Astrocyte of the spinal cord (primary cell): ENCODE measurements around the gene MAGI1.
A peak's percentile ranks its signal among the peaks of the same experiment; 100 is the strongest.

Experiments
- DNase-seq: peaks from one replicate; pipeline ENCODE4 v3.0.0; 2011; ENCODE audit warnings: low read depth, low spot score
- H3K4me3 ChIP-seq: 2 replicates; pipeline ENCODE4 v1.5.1; 2011; ENCODE audit warnings: low read depth, mild to moderate bottlenecking, low read length, moderate library complexity
- in situ Hi-C: cut with HindIII; loops from 2 replicates; pipeline ENCODE4 v1.10.0; 2017; ENCODE audit warnings: low sequenced_read_pairs
- TF ChIP-seq, protein P1 (sequence below): IDR thresholded peaks from 2 replicates; pipeline ENCODE4 v1.5.1; 2012; ENCODE audit warnings: low read depth, mild to moderate bottlenecking, low read length, inconsistent platforms

Gene MAGI1

DNA sequence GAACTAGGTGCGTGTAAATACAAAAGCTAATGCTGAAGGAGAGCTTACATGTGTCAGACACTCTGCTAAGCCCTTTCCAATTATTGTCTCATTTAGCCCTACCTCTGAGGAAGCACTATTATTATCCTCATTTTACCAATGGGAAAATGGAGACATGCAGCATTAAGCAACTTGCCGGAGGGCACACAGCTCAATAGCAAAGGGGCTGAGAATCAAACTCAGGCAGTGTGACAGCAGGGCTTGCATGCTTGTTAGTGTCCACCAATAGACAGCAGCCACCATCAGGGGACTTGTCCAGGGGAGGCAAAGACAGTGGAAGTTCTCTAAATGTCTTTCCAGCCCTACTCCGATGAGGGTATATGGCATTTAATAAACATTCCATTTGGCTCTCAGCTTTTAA is 548.6 kb downstream of the MAGI1 start:
- in situ Hi-C loops = no loop called here
- TF ChIP-seq, protein P1, sequence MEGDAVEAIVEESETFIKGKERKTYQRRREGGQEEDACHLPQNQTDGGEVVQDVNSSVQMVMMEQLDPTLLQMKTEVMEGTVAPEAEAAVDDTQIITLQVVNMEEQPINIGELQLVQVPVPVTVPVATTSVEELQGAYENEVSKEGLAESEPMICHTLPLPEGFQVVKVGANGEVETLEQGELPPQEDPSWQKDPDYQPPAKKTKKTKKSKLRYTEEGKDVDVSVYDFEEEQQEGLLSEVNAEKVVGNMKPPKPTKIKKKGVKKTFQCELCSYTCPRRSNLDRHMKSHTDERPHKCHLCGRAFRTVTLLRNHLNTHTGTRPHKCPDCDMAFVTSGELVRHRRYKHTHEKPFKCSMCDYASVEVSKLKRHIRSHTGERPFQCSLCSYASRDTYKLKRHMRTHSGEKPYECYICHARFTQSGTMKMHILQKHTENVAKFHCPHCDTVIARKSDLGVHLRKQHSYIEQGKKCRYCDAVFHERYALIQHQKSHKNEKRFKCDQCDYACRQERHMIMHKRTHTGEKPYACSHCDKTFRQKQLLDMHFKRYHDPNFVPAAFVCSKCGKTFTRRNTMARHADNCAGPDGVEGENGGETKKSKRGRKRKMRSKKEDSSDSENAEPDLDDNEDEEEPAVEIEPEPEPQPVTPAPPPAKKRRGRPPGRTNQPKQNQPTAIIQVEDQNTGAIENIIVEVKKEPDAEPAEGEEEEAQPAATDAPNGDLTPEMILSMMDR = no peak

GRCh38 chr3:65489253-65489652 is 549.5 kb downstream of the MAGI1 start:
- DNase-seq = no peak
- no peak overlapping the region for H3K4me3 ChIP-seq
- TF ChIP-seq, protein P1 = no peak
- in situ Hi-C loops = no loop called here

More for the DNA sequence above, 548.6 kb downstream of the MAGI1 start:
- H3K4me3 ChIP-seq = no peak overlapping the region
- DNase-seq = no peak

GRCh38 chr3:65485826-65486469 is 552.8 kb downstream of the MAGI1 start:
- in situ Hi-C loops = no loop called here

GRCh38 chr3:65484964-65485363 is 553.8 kb downstream of the MAGI1 start:
- in situ Hi-C loops = no loop called here
- TF ChIP-seq, protein P1 = no peak
- no peak for DNase-seq
- no peak overlapping the region for H3K4me3 ChIP-seq

More at GRCh38 chr3:65485826-65486469, 552.8 kb downstream of the MAGI1 start:
- no peak for DNase-seq
- TF ChIP-seq, protein P1 = no peak
- no peak overlapping the region for H3K4me3 ChIP-seq

GRCh38 chr3:65483480-65483879 is 555.2 kb downstream of the MAGI1 start:
- TF ChIP-seq, protein P1 = no peak
- H3K4me3 ChIP-seq = no peak overlapping the region
- DNase-seq = peak; percentile 30
- in situ Hi-C loops = no loop called here

GRCh38 chr3:65483011-65483410 is 555.7 kb downstream of the MAGI1 start:
- in situ Hi-C loops = no loop called here
- no peak for DNase-seq
- H3K4me3 ChIP-seq = no peak overlapping the region
- TF ChIP-seq, protein P1 = no peak

DNA sequence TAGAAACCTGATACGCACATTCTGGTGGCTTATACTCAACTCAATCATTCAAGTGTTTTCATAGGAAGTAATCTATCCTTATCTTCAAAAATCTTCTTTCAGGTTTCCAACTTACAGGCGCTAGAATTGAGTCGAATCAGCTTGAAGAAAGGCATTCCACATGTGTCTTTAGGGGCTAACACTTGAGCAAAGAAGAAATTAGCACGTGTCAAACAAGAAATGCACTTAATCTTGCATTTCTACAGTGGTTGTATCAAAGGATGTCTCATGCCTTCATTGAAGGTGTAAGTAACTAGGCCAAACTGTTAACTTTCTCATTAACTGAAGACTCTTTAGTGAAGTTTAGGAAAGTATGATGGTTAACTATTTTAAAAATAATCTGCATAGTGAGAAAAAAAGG is 557.6 kb downstream of the MAGI1 start:
- TF ChIP-seq, protein P1 = no peak
- in situ Hi-C loops = no loop called here
- no peak for DNase-seq
- no peak overlapping the region for H3K4me3 ChIP-seq
